Measurements from ENCODE around the gene FBXL20. TPM values are rescaled to one million over a fixed set of nuclear protein-coding genes. Genes with fewer than 3 reads are reported as not detected.

The FBXL20 gene
- total RNA-seq, 1 experiment from 2014 or later: 9.9 TPM

DNA sequence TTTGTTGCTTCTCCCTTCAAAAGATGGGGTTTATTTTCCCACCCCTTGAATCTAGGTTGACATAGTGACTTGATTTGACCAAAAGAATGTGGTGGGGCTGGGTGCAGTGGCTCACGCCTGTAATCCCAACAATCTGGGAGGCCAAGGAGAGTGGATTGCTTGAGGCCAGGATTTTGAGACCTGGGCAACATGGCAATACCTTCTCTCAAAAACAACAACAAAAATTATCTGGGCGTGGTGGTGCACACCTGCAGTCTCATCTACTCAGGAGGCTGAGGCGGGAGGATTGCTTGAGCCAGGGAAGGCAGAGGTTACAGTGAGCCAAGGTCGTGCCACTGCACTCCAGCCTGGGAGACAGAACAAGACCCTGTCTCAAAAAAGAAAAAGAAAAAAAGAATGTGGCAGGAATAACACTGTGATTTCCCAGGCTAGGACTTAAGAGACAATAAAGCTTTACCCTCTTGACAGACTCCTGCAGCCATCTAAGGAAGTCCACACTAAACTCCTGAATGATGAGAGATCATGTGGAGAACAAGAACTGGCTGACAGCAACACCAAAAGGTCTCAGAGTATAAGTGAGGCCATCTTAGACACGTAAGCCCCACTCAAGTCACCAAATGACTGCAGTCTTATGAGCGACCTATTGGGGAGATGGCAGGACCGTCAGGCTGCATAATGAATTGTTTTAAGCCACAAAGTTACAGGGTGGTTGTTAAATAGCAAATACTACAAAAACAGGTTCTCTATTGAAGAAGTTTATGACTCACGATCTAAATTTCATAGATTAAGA lies 37.0 kb downstream of the FBXL20 start:
- Histone ChIP-seq H3K4me1 (ENCODE audit: control insufficient read depth, insufficient read depth, low read length) (no peaks in the 10 kb centered on the region), H3K27ac (ENCODE audit: low read length) (no peak overlapping the region), H3K36me3 (ENCODE audit: control insufficient read depth, insufficient read depth, low read length) (no peaks in the 10 kb centered on the region), H3K9me3 (ENCODE audit: control insufficient read depth, insufficient read depth, low read depth, low read length) (no peaks in the 10 kb centered on the region), H3K27me3 (ENCODE audit: control insufficient read depth, insufficient read depth, low read length) (no peaks in the 10 kb centered on the region), H3K4me3 (ENCODE audit: low read depth in 2 of 2, low read length in 2 of 2) (no peak overlapping the region)
- ATAC-seq (no peak), DNase-seq (ENCODE audit: low read depth, low spot score) (no peak)
- ChIA-PET POLR2A (no interaction called here), CTCF (interaction anchor here (0.7 kb wide), 1 partner anchor 19 kb away, joined by 8 read pairs; no protein-coding TSS in a partner anchor)
- in situ Hi-C loops (cut with HindIII; ENCODE audit: low pct_unique_long_range_greater_than_20kb, low sequenced_read_pairs) (no loop called here), intact Hi-C loops (cut with micrococcal nuclease; ENCODE audit: unreplicated experiment) (no loop called here)
- no TSS peak for BruUV-seq (replicated peaks)
- TF ChIP-seq, protein P1, sequence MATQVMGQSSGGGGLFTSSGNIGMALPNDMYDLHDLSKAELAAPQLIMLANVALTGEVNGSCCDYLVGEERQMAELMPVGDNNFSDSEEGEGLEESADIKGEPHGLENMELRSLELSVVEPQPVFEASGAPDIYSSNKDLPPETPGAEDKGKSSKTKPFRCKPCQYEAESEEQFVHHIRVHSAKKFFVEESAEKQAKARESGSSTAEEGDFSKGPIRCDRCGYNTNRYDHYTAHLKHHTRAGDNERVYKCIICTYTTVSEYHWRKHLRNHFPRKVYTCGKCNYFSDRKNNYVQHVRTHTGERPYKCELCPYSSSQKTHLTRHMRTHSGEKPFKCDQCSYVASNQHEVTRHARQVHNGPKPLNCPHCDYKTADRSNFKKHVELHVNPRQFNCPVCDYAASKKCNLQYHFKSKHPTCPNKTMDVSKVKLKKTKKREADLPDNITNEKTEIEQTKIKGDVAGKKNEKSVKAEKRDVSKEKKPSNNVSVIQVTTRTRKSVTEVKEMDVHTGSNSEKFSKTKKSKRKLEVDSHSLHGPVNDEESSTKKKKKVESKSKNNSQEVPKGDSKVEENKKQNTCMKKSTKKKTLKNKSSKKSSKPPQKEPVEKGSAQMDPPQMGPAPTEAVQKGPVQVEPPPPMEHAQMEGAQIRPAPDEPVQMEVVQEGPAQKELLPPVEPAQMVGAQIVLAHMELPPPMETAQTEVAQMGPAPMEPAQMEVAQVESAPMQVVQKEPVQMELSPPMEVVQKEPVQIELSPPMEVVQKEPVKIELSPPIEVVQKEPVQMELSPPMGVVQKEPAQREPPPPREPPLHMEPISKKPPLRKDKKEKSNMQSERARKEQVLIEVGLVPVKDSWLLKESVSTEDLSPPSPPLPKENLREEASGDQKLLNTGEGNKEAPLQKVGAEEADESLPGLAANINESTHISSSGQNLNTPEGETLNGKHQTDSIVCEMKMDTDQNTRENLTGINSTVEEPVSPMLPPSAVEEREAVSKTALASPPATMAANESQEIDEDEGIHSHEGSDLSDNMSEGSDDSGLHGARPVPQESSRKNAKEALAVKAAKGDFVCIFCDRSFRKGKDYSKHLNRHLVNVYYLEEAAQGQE (IDR thresholded peaks at IDR 0.05; ENCODE audit: insufficient read depth in 1 of 2, low read depth in 2 of 2, low read length in 1 of 2): no peak
- no peak for TF ChIP-seq SIN3A (IDR thresholded peaks at IDR 0.05; ENCODE audit: borderline replicate concordance, insufficient read depth, low read depth, low read length)
- TF ChIP-seq TCF7L2 (IDR thresholded peaks at IDR 0.05; ENCODE audit: low read depth, low read length): no peak
- TF ChIP-seq, protein P2, sequence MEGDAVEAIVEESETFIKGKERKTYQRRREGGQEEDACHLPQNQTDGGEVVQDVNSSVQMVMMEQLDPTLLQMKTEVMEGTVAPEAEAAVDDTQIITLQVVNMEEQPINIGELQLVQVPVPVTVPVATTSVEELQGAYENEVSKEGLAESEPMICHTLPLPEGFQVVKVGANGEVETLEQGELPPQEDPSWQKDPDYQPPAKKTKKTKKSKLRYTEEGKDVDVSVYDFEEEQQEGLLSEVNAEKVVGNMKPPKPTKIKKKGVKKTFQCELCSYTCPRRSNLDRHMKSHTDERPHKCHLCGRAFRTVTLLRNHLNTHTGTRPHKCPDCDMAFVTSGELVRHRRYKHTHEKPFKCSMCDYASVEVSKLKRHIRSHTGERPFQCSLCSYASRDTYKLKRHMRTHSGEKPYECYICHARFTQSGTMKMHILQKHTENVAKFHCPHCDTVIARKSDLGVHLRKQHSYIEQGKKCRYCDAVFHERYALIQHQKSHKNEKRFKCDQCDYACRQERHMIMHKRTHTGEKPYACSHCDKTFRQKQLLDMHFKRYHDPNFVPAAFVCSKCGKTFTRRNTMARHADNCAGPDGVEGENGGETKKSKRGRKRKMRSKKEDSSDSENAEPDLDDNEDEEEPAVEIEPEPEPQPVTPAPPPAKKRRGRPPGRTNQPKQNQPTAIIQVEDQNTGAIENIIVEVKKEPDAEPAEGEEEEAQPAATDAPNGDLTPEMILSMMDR (IDR thresholded peaks at IDR 0.05): no peak
- no peak for TF ChIP-seq POLR2AphosphoS5 (IDR thresholded peaks at IDR 0.05; ENCODE audit: low read depth, low read length)

DNA sequence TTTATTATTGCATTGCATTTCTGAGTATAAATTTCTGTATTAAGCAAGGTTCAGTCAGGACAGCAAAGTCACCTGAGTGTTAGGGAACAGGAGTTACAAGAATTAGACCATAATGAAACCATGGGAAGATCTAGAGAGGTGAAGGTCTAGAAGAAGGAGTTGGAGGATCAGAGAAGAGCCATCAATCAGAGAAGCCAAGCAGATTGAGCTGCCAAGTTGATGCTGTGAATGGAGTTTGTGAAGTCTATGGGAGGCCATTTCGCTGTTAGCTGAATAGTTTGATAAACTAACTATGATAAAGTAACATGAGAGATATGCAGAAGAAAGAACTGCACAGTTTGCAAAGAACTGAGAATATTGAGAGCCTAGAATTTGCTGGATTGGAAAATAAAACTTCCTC lies 40.4 kb downstream of the FBXL20 start:
- Histone ChIP-seq H3K9me3 (ENCODE audit: control insufficient read depth, insufficient read depth, low read depth, low read length) (no peaks in the 10 kb centered on the region), H3K4me3 (ENCODE audit: low read depth in 2 of 2, low read length in 2 of 2) (no peak overlapping the region), H3K27me3 (ENCODE audit: control insufficient read depth, insufficient read depth, low read length) (no peaks in the 10 kb centered on the region), H3K36me3 (ENCODE audit: control insufficient read depth, insufficient read depth, low read length) (no peaks in the 10 kb centered on the region), H3K4me1 (ENCODE audit: control insufficient read depth, insufficient read depth, low read length) (no peaks in the 10 kb centered on the region), H3K27ac (ENCODE audit: low read length) (no peak overlapping the region)
- no TSS peak for BruUV-seq (replicated peaks)
- CTCF ChIA-PET: no interaction called here
- TF ChIP-seq POLR2AphosphoS5 (IDR thresholded peaks at IDR 0.05; ENCODE audit: low read depth, low read length) (no peak), SIN3A (IDR thresholded peaks at IDR 0.05; ENCODE audit: borderline replicate concordance, insufficient read depth, low read depth, low read length) (no peak), TCF7L2 (IDR thresholded peaks at IDR 0.05; ENCODE audit: low read depth, low read length) (no peak)
- TF ChIP-seq, protein P1 (IDR thresholded peaks at IDR 0.05; ENCODE audit: insufficient read depth in 1 of 2, low read depth in 2 of 2, low read length in 1 of 2): no peak
- TF ChIP-seq, protein P2 (IDR thresholded peaks at IDR 0.05): no peak
- in situ Hi-C loops (cut with HindIII; ENCODE audit: low pct_unique_long_range_greater_than_20kb, low sequenced_read_pairs) (no loop called here), intact Hi-C loops (cut with micrococcal nuclease; ENCODE audit: unreplicated experiment) (no loop called here)
- ATAC-seq (no peak), DNase-seq (ENCODE audit: low read depth, low spot score) (no peak)
- POLR2A ChIA-PET: no interaction called here
